ENCODE results near the gene SIGLEC7. TPM values are rescaled to one million over a fixed set of nuclear protein-coding genes. Genes with fewer than 3 reads are reported as not detected.
"Not testable (repeated sequence)": the region's sequence is repeated elsewhere in the genome, so short reads cannot be mapped to it uniquely, and the experiment has no call there.

SIGLEC7 gene
- total RNA-seq, 2 donors from 2014 or later = 2.4 to 5.9 TPM

DNA sequence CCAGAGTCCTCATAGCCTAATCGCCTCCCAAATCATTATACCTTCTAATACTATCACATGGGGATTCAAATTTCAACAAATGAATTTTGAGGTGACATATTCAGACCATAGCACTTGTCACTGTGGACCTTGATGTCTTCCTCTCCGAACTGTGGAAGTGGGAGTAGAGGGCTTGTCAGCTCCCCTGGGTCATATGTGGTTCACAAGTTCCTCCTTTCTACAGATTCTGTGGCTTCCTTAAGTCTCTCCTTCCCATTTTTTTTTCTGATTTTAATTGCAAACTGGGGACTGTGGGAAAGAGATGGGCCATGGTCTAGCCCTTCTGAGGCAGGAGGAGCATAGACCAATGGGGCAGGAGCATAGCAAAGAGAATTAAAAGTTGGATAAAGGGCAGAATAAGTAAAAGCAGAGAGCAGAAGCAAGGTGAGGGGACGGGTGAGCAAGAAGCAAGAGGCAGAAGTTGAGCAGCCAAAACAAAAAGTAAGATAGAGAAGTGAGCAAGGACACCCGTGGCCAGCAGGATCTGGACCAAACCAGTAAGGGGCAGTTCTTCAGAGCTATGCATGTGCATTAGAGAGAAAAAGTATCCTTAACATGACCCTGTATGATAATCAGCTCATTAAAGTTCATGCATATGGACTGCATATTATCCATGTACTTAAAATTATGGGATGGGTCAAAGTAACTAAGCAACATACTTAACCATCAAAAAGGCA lies 2.6 kb upstream of the SIGLEC7 start:
- Histone ChIP-seq H3K9me3 (no peaks in the 10 kb centered on the region), H3K4me1 (ENCODE audit: control insufficient read depth in 1 of 2, low read depth in 2 of 2) (peaks cover 0 to 3% of the 10 kb centered on the region in 2 donors), H3K27ac (peak overlapping the region in 1 of 2 donors; percentile 55), H3K27me3 (replicated peaks; ENCODE audit: insufficient read depth) (no peaks in the 10 kb centered on the region), H3K4me3 (no peak overlapping the region), H3K36me3 (no peaks in the 10 kb centered on the region)
- TF ChIP-seq, protein P1, sequence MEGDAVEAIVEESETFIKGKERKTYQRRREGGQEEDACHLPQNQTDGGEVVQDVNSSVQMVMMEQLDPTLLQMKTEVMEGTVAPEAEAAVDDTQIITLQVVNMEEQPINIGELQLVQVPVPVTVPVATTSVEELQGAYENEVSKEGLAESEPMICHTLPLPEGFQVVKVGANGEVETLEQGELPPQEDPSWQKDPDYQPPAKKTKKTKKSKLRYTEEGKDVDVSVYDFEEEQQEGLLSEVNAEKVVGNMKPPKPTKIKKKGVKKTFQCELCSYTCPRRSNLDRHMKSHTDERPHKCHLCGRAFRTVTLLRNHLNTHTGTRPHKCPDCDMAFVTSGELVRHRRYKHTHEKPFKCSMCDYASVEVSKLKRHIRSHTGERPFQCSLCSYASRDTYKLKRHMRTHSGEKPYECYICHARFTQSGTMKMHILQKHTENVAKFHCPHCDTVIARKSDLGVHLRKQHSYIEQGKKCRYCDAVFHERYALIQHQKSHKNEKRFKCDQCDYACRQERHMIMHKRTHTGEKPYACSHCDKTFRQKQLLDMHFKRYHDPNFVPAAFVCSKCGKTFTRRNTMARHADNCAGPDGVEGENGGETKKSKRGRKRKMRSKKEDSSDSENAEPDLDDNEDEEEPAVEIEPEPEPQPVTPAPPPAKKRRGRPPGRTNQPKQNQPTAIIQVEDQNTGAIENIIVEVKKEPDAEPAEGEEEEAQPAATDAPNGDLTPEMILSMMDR (IDR thresholded peaks at IDR 0.05) = no peak
- ATAC-seq (ENCODE audit: insufficient number of reproducible peaks, low FRiP score, low read depth) = no peak
- DNase-seq (ENCODE audit: low spot score) = no peak

DNA sequence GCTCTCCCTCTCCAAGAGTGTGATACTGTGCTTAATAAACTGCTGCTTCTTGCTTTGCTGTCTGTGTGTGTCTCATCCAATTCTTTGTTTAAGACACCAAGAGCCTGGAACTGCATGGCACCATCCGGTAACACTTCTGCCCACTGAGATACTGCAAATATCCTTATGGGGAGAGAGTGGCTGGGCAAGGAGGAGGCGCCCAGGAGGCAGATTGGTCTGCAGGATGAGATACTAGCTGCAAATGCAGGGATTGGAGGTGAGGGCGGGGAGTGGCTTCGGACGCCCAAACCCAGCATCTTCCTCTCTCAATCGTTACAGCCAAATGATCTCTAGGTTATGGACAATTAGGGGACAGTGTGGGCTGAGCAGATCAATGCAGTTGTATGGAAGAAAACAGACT lies 1.7 kb upstream of the SIGLEC7 start:
- no peak for DNase-seq (ENCODE audit: low spot score)
- Histone ChIP-seq H3K36me3 (no peaks in the 10 kb centered on the region), H3K9me3 (no peaks in the 10 kb centered on the region), H3K27ac (peak overlapping the region in 1 of 2 donors; percentile 2), H3K4me1 (ENCODE audit: control insufficient read depth in 1 of 2, low read depth in 2 of 2) (peaks cover 0 to 3% of the 10 kb centered on the region in 2 donors), H3K27me3 (replicated peaks; ENCODE audit: insufficient read depth) (no peaks in the 10 kb centered on the region), H3K4me3 (no peak overlapping the region)
- TF ChIP-seq, protein P1 (IDR thresholded peaks at IDR 0.05) = no peak
- no peak for ATAC-seq (ENCODE audit: insufficient number of reproducible peaks, low FRiP score, low read depth)

DNA sequence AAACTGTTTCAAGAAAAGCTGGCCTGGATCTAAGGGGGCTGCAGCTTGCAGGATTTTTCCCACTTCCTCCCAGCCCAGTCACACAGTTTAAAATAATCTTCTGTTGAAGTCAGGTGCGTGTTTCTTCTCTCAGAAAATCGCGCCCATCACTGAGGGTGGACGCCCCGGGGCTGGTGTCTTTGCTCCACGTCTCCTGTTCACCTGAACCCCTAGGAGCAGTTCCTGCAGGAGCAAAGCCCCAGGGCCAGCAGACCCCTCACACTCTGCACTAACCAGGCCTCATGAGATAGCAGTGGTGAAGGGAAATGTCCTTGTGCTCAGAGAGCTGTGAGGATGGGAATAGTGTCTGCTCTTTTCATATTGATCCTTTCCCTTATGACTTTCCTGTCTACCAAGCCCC lies 920 bp upstream of the SIGLEC7 start:
- Histone ChIP-seq H3K4me1 (ENCODE audit: control insufficient read depth in 1 of 2, low read depth in 2 of 2) (peaks cover 0 to 3% of the 10 kb centered on the region in 2 donors), H3K4me3 (no peak overlapping the region), H3K9me3 (no peaks in the 10 kb centered on the region), H3K27me3 (replicated peaks; ENCODE audit: insufficient read depth) (no peaks in the 10 kb centered on the region), H3K27ac (no peak overlapping the region), H3K36me3 (no peaks in the 10 kb centered on the region)
- DNase-seq (ENCODE audit: low spot score) (no peak), ATAC-seq (ENCODE audit: insufficient number of reproducible peaks, low FRiP score, low read depth) (no peak)
- TF ChIP-seq, protein P1 (IDR thresholded peaks at IDR 0.05) = no peak

DNA sequence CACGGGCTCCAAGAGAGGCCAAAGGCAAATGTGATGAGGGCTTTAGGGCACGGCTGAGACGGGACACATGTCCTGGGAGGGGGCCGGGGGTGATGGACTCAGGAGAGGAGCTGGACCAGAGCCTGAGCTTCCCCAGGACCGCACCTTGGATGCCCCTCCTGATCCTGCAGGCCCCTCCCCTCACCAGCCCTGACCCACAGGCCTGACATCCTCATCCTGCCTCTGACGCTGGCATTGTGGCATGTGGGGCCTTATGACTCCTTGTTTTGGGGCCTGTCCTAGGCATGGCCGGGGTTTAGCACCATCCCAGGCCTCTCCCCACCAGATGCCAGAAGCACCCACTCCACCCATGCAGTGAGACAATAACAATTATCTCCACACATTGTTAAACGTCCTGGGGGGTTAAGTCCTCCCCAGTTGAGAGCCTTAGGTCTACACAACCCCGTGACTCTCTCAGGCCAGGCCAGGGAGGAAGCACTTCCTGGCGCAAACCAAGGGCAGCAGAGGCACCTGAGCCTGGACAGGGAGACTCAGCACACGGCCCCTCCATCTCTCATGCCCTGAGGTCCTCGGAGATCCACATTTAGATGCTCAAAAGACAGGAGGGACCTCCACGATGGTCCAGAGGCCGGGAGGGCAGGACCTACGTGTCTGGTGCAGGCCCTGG lies 841 bp downstream of the SIGLEC7 start:
- H3K27ac ChIP-seq; ATAC-seq (ENCODE audit: insufficient number of reproducible peaks, low FRiP score, low read depth); H3K4me3 ChIP-seq; DNase-seq (ENCODE audit: low spot score); H3K9me3 ChIP-seq; H3K36me3 ChIP-seq; H3K4me1 ChIP-seq (ENCODE audit: control insufficient read depth in 1 of 2, low read depth in 2 of 2); H3K27me3 ChIP-seq (replicated peaks; ENCODE audit: insufficient read depth): not testable (repeated sequence)

DNA sequence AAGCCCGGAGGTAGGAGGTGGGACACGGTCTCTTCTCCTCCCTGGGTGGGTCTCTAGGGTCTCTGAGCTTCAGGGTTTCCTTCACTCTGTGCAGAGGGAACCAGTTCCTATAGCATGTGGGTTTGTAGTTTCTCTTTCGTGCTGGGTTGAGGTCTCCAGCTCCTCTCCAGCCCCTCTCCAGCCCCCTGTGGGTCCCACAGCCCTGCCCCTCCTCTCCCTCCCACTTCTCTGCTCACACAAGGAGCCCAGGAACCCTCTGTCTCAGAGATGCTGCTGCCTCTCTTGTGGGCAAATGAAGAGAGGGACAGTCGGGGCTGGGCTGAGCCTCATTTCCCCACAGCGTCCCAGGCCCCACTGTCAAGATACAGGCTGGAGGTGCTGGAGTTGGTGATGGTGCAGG lies 1.4 kb downstream of the SIGLEC7 start:
- TF ChIP-seq, protein P1 (IDR thresholded peaks at IDR 0.05) = no peak
- DNase-seq (ENCODE audit: low spot score) (no peak), ATAC-seq (ENCODE audit: insufficient number of reproducible peaks, low FRiP score, low read depth) (no peak)
- H3K9me3 ChIP-seq = no peaks in the 10 kb centered on the region
- no peaks in the 10 kb centered on the region for H3K4me1 ChIP-seq (ENCODE audit: control insufficient read depth in 1 of 2, low read depth in 2 of 2)
- H3K27ac ChIP-seq = no peak overlapping the region
- H3K4me3 ChIP-seq = no peak overlapping the region
- H3K27me3 ChIP-seq (replicated peaks; ENCODE audit: insufficient read depth) = no peaks in the 10 kb centered on the region
- H3K36me3 ChIP-seq = no peaks in the 10 kb centered on the region

All from thoracic aorta (tissue), 2 donors.